HG03139 (cell line): ENCODE results near the gene ITGB1.
"Not testable (repeated sequence)": the region's sequence is repeated elsewhere in the genome, so short reads cannot be mapped to it uniquely, and the experiment has no call there.

Source experiments
- ATAC-seq: cut with Tn5 transposase; IDR thresholded peaks from one replicate; pipeline ENCODE4 v1.9.1; 2021; ENCODE audit not compliant: unreplicated experiment

ITGB1 gene

DNA sequence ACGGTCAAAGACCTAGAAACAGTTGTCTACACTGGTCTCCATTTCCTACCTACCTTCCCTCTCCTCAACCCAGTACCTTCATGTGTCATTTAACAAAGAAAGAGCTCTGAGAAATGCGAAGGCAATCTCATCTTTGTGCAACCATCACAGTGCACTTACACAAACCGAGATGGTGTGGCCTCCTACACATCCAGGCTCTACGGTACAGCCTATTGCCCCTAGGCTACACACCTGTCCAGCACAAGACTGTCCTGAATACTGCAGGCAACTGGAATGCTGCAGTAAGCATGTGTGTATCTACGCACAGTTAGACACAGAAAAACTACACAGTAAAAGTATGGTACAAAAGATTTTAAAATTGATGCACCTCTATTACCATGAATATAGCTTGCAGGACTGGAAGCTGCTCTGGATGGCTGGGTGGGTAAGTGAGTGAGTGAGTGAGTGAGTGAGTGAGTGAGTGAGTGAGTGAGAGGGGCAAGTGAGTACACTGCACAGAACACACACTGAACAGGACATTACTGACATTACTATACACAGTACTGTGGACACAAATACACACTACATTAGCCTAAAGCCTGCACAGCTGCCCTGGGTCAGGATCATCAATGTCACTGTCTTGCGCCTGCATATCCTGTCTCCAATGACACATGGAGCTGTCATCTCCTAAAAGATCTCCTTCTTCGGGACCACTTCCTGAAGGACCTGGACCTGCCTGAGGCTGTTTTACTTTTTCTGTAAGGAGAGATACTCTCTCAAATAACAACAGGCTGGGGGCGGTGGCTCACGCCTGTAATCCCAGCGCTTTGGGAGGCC lies 18.5 kb downstream of the ITGB1 start:
- ATAC-seq, result no peak

DNA sequence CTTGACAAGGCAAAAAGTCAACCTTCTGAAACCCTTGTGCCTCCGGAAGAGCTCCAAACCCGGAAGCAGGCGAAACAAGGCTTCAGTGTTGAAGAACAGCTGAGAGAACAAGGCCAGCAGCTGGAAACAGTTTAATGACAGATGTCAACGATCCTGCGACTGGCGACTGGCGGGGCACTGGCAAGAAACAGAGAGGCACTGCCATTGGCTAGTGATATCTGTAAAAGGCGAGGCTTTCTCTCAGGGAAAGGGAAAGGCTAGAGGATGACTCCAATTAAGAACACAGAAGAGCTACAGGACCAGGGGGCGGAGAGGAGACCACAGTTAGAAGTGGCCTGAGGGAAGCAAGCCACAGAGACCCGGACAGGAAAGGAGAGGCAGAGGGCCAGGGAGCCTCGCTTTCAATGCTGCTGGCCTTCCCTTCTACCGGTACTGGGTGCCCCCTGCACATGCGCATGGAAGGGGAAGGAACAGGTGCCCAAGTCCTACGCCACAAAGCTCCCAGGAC lies 19.4 kb downstream of the ITGB1 start:
- no peak for ATAC-seq

DNA sequence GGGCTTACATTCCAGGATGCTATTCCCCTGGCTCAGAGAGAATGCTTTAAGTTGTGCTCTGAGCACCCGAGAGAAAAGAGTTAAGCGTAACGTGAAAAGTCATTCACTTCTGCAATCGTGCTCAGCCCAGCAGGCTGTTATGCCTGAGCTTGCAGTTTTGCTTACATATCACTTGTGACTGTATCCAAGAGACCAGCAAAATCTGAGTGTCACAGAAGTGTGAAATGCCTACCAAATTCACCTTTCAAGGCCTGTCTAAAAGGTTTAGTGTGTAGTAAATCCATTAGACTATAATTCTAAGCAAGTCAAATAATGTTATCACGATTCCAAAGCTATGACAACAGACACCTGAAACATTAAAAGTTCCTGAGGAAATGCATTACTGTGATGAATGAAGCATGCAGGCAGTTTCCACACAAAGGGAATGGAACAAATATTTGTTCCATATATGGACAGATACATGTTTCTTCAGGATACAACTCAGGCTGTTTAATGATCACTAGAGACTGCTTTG lies 20.1 kb downstream of the ITGB1 start:
- no peak for ATAC-seq

DNA sequence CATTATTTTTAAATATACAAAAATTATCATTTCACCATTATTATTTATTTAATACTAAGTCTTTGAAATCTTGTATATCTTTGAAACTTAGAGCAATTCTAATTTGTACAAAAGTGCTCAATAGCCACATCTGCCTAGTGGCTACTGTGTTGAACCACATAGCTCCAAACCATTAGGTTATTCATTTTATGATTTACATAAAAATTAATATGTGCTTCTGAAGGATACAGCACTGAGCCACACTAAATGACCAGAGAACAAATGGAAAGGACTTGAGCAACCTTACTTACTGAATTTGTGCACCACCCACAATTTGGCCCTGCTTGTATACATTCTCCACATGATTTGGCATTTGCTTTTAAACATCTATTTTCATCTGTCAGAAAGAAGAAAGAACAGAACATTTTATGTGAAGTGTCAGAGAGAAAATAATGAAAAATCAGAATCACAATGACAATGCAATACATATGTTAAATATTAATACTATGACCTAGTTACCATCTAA lies 25.8 kb downstream of the ITGB1 start:
- ATAC-seq, result no peak

DNA sequence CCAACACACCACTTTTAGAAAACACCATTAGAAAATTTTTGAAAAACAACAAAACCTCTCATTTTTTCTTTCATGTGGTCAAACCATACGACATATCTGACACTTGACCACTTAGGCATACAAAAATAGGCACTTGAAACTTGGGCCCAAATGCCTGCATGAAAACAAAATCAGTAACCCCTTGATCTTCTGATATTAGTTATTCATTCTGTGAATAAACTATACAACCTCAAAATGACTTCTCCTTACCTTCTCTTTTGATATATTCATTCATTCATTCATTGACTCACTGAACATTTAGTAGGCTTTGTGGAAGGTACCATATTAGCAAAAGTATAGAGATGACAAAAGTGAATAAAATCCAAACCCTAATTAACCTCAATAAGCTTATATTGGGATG lies 26.4 kb downstream of the ITGB1 start:
- ATAC-seq, result no peak

DNA sequence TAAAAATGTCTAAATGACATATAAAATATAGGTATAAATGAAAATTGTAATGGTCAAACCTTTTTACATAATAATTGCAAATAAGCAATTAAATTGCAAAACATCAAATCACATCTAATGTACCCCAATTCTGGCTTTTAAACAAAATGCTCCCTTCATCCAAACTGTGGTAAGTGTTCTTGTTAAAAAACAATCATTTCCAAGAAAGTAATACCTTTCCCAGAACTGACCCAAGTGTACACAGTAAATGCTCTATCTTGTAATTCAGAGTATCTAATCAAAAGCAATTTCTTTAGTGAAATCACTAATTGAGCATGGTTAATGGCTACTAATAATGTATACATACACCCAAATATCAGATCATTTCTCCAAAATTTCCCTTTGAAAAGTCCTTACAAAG lies 28.0 kb downstream of the ITGB1 start:
- no peak for ATAC-seq

DNA sequence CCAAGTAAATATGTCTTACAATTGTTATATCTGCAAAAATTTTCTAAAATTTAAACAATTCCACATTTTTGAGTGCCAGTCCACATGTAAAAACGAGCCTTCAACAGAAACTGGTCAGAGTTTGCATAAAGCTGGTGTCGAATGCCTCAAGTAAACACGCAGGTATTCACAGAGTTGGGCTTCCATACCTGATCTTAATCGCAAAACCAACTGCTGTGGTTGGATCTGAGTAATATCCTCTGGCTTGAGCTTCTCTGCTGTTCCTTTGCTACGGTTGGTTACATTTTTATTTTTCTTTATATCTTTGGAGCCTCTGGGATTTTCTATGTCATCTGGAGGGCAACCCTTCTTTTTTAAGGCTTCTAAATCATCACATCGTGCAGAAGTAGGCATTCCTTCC lies 28.4 kb downstream of the ITGB1 start:
- no peak for ATAC-seq

DNA sequence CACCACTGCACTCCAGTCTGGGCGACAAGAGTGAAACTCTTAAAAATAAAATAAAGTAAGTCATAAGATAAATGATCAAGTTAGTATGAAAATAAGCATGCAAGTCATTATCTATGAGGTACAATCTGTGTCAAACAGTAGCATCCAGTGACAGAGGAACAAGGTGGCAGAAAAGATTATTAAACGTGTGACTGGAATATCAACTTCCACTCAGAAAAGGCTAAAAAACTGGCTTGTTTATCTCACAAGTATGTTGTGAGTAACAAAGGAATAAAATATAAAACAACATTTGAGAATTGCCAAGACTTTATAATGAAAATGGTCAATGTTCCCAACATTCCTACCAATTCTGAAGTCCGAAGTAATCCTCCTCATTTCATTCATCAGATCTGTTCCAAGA lies 30.3 kb downstream of the ITGB1 start:
- ATAC-seq, result no peak

DNA sequence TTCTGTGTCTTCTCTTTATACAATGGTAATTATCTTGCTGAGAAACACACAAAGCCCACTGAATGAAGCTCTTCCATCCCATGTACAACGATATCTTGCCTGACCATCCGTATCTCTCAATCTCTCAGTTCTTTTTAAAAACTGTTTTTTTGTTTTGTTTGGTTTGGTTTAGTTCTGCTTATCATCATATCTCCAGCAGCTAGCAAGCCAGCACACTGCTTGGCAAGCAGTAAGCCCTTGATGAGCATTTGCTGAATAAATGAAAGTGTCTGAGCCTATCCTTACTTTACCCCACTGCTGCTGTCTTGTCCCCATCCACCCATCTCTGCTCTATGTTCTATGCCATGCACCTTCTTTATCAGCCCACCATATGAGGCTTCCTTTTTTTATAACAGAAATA lies 34.2 kb downstream of the ITGB1 start:
- ATAC-seq, result no peak

DNA sequence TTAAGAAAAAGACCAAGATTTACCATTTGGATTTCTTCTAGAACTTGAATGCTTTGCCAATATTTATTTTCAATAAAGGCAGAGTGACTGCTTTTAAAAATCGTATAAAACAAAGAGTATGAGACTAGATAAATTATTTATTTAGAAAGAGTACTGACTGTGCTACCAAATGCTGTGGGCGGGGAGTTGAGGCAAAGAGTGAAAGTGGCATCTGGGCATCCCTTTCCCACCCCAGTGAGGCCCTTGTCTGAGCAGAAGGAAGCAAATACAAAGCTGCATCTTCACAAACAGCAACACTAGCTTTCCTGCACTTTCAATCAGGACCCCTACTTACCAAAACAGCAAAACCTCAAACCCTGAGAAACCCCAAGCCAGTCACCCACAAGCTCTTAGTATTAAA lies 34.9 kb downstream of the ITGB1 start:
- no peak for ATAC-seq

DNA sequence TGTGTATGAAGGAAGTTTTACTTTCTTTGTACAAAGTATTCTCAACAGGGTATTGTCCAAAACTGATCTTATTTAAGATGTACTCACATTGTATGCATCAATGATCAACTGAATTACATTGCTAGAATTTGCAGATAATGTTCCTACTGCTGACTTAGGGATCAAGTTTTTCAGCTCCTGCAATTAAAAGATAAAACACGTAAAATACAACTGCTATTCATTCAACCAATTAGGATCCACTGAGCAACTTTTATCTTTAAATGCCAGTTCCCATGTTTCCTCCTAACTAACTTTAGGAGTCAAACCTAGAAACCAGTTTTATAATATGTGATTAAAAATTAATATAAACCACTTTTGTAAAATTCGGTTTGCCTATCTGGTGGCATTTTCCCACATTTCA lies 35.9 kb downstream of the ITGB1 start:
- no peak for ATAC-seq

DNA sequence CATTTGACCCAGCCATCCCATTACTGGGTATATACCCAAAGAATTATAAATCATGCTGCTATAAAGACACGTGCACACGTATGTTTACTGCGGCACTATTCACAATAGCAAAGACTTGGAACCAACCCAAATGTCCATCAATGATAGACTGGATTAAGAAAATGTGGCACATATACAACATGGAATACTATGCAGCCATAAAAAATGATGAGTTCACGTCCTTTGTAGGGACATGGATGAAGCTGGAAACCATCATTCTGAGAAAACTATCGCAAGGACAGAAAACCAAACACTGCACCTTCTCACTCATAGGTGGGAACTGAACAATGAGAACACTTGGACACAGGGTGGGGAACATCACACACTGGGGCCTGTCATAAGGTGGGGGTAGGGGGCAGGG lies 40.2 kb downstream of the ITGB1 start:
- ATAC-seq, result not testable (repeated sequence)

DNA sequence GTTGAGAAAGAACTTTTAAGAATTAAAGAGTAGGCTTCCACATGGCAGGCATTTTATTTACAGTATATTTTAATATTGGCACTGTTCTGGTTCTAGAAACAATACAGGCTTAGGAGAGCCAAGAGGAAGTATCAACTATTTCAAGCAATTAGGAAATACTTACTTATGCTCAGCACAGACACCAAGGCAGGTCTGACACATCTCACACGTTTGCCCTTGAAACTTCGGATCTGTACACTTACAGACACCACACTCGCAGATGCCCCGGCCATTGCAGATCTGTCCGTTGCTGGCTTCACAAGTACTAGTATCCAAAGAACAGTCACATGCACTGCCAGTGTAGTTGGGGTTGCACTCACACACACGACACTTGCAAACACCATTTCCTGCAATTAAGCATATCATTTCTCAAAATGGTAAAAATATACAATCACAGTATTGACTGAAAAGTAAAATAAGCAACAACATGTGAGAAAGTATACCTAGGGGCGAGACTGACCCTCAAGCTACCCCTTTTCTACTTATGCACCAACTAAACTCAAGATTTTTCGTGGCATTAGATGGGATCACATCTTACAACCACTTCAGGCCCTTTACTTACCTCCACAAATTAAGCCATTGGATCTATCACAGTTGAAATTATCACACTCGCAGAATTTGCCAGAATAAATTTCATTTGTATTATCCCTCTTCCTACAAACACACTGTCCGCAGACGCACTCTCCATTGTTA lies 46.6 kb downstream of the ITGB1 start:
- ATAC-seq, result no peak

DNA sequence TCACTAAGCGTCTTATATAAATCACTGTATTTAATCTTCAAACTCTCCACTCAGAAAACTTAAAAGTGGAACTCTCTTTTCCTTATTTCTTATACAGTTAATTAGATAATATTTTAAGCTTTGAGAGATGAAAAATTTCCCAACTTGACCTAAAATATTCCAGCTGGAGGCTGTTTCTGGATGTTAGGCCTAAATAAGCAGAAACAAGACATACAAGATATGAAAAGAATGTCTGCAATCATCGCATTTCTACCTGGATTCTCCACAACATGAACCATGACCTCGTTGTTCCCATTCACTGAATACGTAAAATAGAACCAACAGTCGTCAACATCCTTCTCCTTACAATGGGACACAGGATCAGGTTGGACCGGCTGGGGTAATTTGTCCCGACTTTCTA lies 48.1 kb downstream of the ITGB1 start:
- not testable (repeated sequence) for ATAC-seq

DNA sequence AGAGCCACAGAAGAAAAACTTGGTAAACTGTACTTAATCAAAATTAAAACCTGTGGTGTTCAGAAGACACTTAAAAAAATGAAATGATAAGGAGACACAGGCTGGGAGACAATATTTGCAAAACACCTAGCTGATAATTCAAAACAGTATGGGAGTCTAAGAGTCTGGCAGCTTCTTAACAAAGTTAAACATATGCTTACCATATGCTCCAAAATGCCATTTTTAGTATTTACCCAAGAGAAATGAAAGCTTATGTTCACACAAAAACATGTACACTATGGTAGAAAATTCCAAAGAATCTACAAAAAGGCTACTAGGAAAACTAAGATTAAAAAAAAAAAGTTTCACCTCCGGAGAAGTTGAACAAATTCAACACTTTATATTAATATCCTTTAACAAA lies 48.6 kb downstream of the ITGB1 start:
- no peak for ATAC-seq

DNA sequence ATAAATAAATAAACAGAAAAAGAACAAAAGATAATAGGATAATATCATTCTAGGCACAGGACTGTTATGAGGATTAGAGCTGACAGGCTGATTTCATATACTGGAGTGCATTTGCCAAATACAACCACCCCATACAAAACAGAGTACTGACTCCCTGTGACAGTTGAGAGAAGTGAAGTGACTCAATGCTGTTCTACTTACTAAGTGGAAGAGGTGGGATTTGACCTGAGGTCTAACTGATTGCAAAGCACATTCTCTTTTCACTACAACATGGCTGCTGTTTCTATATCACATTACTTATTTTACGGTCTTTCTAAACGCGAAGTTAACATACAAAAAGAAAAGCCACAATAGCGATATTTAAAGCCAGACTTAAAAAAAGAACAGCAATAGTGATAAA lies 51.4 kb downstream of the ITGB1 start:
- ATAC-seq, result no peak

DNA sequence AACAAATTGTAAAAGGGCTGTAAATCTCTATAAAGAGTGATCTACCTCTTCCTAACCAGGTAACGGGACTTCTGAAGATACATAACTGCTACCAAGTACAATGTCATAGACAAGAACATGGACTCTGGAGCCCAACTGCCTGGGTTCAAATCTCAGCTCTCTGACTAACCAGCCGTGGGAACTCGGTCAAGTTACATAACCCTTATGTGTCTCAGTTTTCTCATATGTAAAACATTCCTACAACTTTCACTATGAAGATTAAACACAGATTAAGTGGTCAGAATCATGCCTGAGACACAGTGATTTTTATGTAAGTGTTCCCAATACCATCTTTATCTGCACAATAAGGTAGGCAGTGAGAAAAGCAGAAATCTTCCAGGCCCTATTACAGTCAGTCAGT lies 52.6 kb downstream of the ITGB1 start:
- ATAC-seq, result no peak

DNA sequence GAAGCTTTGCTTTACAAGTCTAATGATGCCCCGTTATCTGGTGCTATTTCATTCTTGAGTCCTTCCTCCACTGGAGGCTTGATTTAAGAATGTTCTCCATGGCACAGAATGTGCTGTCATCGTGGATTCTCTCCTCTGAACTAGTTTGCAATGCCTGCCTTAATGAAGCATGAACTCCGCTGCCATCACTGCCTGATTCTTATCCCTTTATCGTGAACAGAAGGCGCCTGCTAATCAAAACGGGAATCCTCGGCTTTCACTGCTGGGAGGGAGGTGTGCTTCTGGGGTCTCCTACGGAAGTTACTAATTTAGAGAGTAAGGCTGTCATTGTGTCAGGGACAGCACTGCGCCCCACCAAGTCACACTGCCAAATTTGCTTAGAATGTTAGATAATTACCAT lies 56.2 kb downstream of the ITGB1 start:
- no peak for ATAC-seq

DNA sequence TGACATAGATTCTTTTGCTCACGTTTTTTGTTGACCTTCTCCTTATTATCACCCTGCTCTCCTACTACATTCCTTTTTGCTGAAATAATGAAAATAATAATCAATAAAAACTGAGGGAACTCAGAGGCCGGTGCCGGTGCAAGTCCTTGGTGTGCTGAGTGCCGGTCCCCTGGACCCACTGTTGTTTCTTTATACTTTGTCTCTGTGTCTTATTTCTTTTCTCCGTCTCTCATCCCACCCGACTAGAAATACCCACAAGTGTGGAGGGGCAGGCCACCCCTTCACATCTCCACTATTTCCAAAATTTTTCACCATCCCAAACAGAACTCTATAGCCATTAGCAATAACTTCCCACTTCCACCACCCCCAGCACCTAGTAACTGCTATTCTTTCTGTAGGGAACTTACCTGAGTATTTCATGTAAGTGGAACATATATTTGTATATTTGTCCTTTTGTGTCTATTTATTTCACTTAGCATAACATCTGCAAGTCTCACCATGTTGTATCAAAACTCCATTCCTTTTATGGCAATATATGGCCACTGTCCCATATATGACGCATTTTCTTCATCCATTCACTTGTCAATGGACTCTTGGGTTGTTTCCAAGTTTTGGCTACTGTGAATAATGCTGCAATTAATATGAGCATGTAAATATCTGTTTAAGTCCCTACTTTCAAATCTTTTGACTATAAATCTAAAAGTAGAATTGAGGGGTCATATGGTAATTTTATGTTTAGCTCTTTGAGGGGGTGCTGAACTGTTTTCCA lies 62.6 kb downstream of the ITGB1 start:
- not testable (repeated sequence) for ATAC-seq

DNA sequence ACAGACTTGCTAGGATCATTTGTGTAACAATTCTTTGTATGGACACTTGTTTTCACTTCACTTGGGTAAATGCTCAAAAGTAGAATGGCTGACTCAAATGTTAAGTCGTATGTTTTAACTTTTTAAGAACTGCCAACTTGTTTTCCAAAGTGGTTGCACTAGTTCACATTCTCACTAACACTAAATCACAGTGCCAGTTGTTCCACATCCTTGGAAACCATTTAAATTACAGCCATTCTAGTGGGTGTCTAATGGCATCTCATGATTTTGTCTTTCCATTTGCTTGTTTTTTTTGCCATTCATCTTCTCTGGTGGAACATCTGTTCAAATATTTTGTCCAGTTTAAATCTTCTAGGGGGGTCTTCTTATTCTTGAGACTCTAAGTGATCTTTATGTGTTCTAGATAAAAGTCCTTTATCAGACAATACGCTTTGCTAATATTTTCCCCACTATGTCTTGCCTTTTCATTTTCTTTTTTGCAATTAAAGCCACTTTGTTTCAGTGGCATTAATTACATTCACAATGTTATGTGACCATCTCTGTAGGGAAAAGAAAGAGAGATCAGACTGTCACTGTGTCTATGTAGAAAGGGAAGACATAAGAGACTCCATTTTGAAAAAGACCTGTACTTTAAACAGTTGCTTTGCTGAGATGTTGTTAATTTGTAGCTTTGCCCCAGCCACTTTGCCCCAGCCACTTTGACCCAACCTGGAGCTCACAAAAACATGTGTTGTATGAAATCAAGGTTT lies 63.9 kb downstream of the ITGB1 start:
- no peak for ATAC-seq

DNA sequence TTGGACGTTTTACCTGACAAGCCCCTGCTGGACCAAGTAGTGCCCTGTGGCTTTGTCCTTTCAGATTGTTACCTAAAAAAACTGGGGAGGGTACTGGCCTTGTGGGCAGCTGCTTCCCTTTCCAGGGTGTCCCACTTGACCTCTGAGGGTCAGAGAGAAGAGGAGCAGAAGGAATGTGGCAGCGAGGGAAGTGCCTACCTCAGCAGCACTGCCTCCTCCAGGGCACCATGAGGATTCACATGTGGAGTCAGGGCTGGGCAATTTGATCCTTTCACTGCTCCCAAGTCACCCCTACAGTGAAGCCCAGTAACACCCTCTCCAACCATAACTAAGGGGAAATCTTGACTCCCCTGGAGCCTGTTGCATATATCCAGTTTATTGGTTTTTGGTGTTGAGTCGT lies 64.6 kb downstream of the ITGB1 start:
- ATAC-seq, result no peak
